GM23338 (cell line): ENCODE data around the gene GZMH. TPM values are rescaled to one million over a fixed set of nuclear protein-coding genes. Genes with fewer than 3 reads are reported as not detected.

Experiments
- ATAC-seq: fragments of 200-7000 bp; cut with Tn5 transposase; 3 replicates; pipeline ENCODE4 v1.9.1; 2020
- DNase-seq: peaks from one replicate; pipeline ENCODE4 v3.0.0-alpha.2; 2015; ENCODE audit warnings: low spot score
- H2AFZ ChIP-seq: fragments of 200-600 bp; sonication (generic); 2 replicates; pipeline ENCODE4 v1.8.0; 2016; ENCODE audit warnings: antibody characterized with exemption, mild to moderate bottlenecking, moderate library complexity
- H3F3A ChIP-seq: fragments of 200-600 bp; sonication (generic); replicated peaks from 2 replicates; pipeline ENCODE4 v1.8.0; 2017; ENCODE audit warnings: antibody characterized with exemption, mixed run types, low read depth
- H3K27ac ChIP-seq: fragments of 200-600 bp; sonication (generic); 2 replicates; pipeline ENCODE4 v1.6.1; 2016; ENCODE audit warnings: low read depth
- H3K27me3 ChIP-seq: fragments of 200-600 bp; sonication (generic); 2 replicates; pipeline ENCODE4 v1.8.0; 2016; ENCODE audit warnings: mild to moderate bottlenecking, mixed run types, moderate library complexity; ENCODE audit not compliant: insufficient read depth
- H3K36me3 ChIP-seq: fragments of 200-600 bp; sonication (generic); 2 replicates; pipeline ENCODE4 v1.8.0; 2016; ENCODE audit warnings: mild to moderate bottlenecking; ENCODE audit not compliant: insufficient read depth
- H3K4me1 ChIP-seq: fragments of 200-600 bp; sonication (generic); 2 replicates; pipeline ENCODE4 v1.8.0; 2016; ENCODE audit warnings: mild to moderate bottlenecking, moderate library complexity; ENCODE audit not compliant: insufficient read depth
- H3K4me2 ChIP-seq: fragments of 200-600 bp; sonication (generic); 2 replicates; pipeline ENCODE4 v1.7.1; 2017; ENCODE audit warnings: mixed run types
- H3K4me3 ChIP-seq: fragments of 200-600 bp; sonication (generic); 2 replicates; pipeline ENCODE4 v1.6.1; 2016; ENCODE audit warnings: mixed run types
- H3K79me2 ChIP-seq: fragments of 200-600 bp; sonication (generic); replicated peaks from 2 replicates; pipeline ENCODE4 v1.8.0; 2017; ENCODE audit warnings: mild to moderate bottlenecking; ENCODE audit not compliant: insufficient read depth
- H3K9me2 ChIP-seq: fragments of 200-600 bp; sonication (generic); 2 replicates; pipeline ENCODE4 v1.8.0; 2017; ENCODE audit not compliant: insufficient read depth
- H4K20me1 ChIP-seq: fragments of 200-600 bp; sonication (generic); replicated peaks from 2 replicates; pipeline ENCODE4 v1.8.0; 2017; ENCODE audit warnings: mild to moderate bottlenecking; ENCODE audit not compliant: insufficient read depth
- H3K27ac Mint-ChIP-seq: 2 replicates; pipeline ENCODE4 v1.8.0; 2020; ENCODE audit warnings: inconsistent platforms, mild to moderate bottlenecking, moderate library complexity, mixed read lengths
- H3K27me3 Mint-ChIP-seq: 3 replicates; pipeline ENCODE4 v1.8.0; 2022; ENCODE audit warnings: low read depth, mild to moderate bottlenecking, moderate library complexity, mixed read lengths, inconsistent platforms; ENCODE audit not compliant: insufficient read depth, poor library complexity
- H3K36me3 Mint-ChIP-seq: 3 replicates; pipeline ENCODE4 v1.8.0; 2021; ENCODE audit warnings: low read depth, mild to moderate bottlenecking, inconsistent platforms, moderate library complexity, mixed read lengths
- H3K4me1 Mint-ChIP-seq: 3 replicates; pipeline ENCODE4 v1.8.0; 2020; ENCODE audit warnings: mild to moderate bottlenecking, inconsistent platforms, mixed read lengths
- H3K4me3 Mint-ChIP-seq: 3 replicates; pipeline ENCODE4 v1.8.0; 2021; ENCODE audit warnings: moderate library complexity, mild to moderate bottlenecking, inconsistent platforms, mixed read lengths
- H3K9me3 Mint-ChIP-seq: 3 replicates; pipeline ENCODE4 v1.8.0; 2020; ENCODE audit warnings: moderate library complexity, mild to moderate bottlenecking, inconsistent platforms, mixed read lengths
- CREB1 ChIP-seq: fragments of 250-450 bp; sonication (Bioruptor Pico); IDR thresholded peaks from 2 replicates; pipeline ENCODE4 v1.5.0; 2020; ENCODE audit warnings: low read depth, mild to moderate bottlenecking, moderate library complexity
- CTCF ChIP-seq, 2 experiments: fragments of 200-600 bp in 1 of 2; sonication (generic) in 1 of 2; conservative IDR thresholded peaks; 2 replicates each; pipeline versions ENCODE4 v1.5.1 to v1.6.1; 2016 to 2017; ENCODE audit warnings: antibody characterized with exemption in 2 of 2, low read depth in 2 of 2, mild to moderate bottlenecking in 2 of 2, moderate library complexity in 1 of 2
- EZH2phosphoT487 ChIP-seq: fragments of 200-600 bp; sonication (generic); IDR thresholded peaks from one replicate; pipeline ENCODE4 v1.8.1; 2018; ENCODE audit warnings: antibody characterized with exemption; ENCODE audit not compliant: unreplicated experiment
- JUNB ChIP-seq: IDR thresholded peaks from one replicate; pipeline ENCODE4 v1.6.1; 2016; ENCODE audit warnings: antibody characterized with exemption; ENCODE audit not compliant: unreplicated experiment
- NANOG ChIP-seq: IDR thresholded peaks from 2 replicates; pipeline ENCODE4 v1.6.1; 2016; ENCODE audit warnings: antibody characterized with exemption, borderline replicate concordance
- POLR2AphosphoS5 ChIP-seq: IDR thresholded peaks from 2 replicates; pipeline ENCODE4 v1.6.1; 2016; ENCODE audit warnings: antibody characterized with exemption, low read depth
- REST ChIP-seq: IDR thresholded peaks from one replicate; pipeline ENCODE4 v1.6.1; 2018; ENCODE audit warnings: antibody characterized with exemption; ENCODE audit not compliant: unreplicated experiment
- STAT1 ChIP-seq: IDR thresholded peaks from one replicate; pipeline ENCODE4 v1.6.1; 2016; ENCODE audit warnings: antibody characterized with exemption; ENCODE audit not compliant: unreplicated experiment
- ZNF114 ChIP-seq: fragments of 250-450 bp; sonication (Bioruptor Pico); IDR thresholded peaks from 2 replicates; pipeline ENCODE4 v1.5.0; 2020; ENCODE audit warnings: mild to moderate bottlenecking, moderate library complexity
- ZNF331 ChIP-seq: fragments of 250-450 bp; sonication (Bioruptor Pico); IDR thresholded peaks from 2 replicates; pipeline ENCODE4 v1.5.0; 2020; ENCODE audit warnings: low read depth, mild to moderate bottlenecking, moderate library complexity
- ZNF462 ChIP-seq: fragments of 250-450 bp; sonication (Bioruptor Pico); IDR thresholded peaks from 2 replicates; pipeline ENCODE4 v1.5.0; 2020; ENCODE audit warnings: mild to moderate bottlenecking, moderate library complexity
- polyA plus RNA-seq: library from polyadenylated mRNA; unstranded; fragments of >200 nt; fragmentation: Nextera tagmentation; extraction: Ambion mirVana; gene quantifications from 2 replicates; pipeline ENCODE4 v1.2.1, GENCODE V29; 2016
- total RNA-seq: library from RNA; depleted of rRNA; stranded (reverse); fragments of >200 nt; shearing (Covaris generic); gene quantifications from 2 replicates; pipeline ENCODE4 v1.2.3, GENCODE V29; 2014
- TF ChIP-seq, protein P1 (sequence below): IDR thresholded peaks from 2 replicates; pipeline ENCODE4 v1.6.1; 2016; ENCODE audit warnings: antibody characterized with exemption

The GZMH gene
- total and polyA plus RNA-seq, 2 experiments from 2014 or later: not detected

GRCh38 chr14:24607081-24607480 is 2.4 kb downstream of the GZMH start:
- no peak overlapping the region for H3K4me3 ChIP-seq
- no peaks in the 10 kb centered on the region for H3F3A ChIP-seq
- ATAC-seq (no peak), DNase-seq (no peak)
- Mint-ChIP-seq H3K4me3 (no peak overlapping the region), H3K9me3 (no peaks in the 10 kb centered on the region; the same call in 1 of the 3 replicates), H3K27me3 (peaks cover 7% of the 10 kb centered on the region), H3K36me3 (no peaks in the 10 kb centered on the region), H3K4me1 (peaks cover 2% of the 10 kb centered on the region; the same call in 2 of the 3 replicates), H3K27ac (no peak overlapping the region)
- H3K27ac ChIP-seq: no peak overlapping the region
- H4K20me1 ChIP-seq: no peaks in the 10 kb centered on the region
- H3K79me2 ChIP-seq: no peaks in the 10 kb centered on the region
- no peak overlapping the region for H3K4me2 ChIP-seq
- no peak for TF ChIP-seq JUNB
- no peak for TF ChIP-seq ZNF114
- no peak for TF ChIP-seq ZNF331 (CRISPR knock-in tag)
- TF ChIP-seq EZH2phosphoT487: no peak
- TF ChIP-seq CTCF (conservative IDR thresholded peaks at IDR 0.05; ENCODE audit: low read depth in 2 of 2): no peak
- TF ChIP-seq POLR2AphosphoS5: no peak
- TF ChIP-seq, protein P1, sequence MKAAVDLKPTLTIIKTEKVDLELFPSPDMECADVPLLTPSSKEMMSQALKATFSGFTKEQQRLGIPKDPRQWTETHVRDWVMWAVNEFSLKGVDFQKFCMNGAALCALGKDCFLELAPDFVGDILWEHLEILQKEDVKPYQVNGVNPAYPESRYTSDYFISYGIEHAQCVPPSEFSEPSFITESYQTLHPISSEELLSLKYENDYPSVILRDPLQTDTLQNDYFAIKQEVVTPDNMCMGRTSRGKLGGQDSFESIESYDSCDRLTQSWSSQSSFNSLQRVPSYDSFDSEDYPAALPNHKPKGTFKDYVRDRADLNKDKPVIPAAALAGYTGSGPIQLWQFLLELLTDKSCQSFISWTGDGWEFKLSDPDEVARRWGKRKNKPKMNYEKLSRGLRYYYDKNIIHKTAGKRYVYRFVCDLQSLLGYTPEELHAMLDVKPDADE: no peak
- no peak for TF ChIP-seq REST
- no peak for TF ChIP-seq NANOG
- no peak for TF ChIP-seq STAT1
- TF ChIP-seq CREB1 (CRISPR knock-in tag): no peak
- no peak for TF ChIP-seq ZNF462 (CRISPR knock-in tag)
- H3K27me3 ChIP-seq: no peaks in the 10 kb centered on the region
- H2AFZ ChIP-seq: no peak overlapping the region
- no peaks in the 10 kb centered on the region for H3K4me1 ChIP-seq
- no peaks in the 10 kb centered on the region for H3K36me3 ChIP-seq
- peaks cover 5% of the 10 kb centered on the region; the same call in 1 of the 2 replicates for H3K9me2 ChIP-seq
